Endodermal cell (in vitro differentiated cells): ENCODE data around the gene CCDC80. TPM values are rescaled to one million over a fixed set of nuclear protein-coding genes. Genes with fewer than 3 reads are reported as not detected.

Source experiments
- DNase-seq: peaks from one replicate; pipeline ENCODE4 v3.0.0-alpha.2; 2017
- H3K27ac ChIP-seq: 2 replicates; pipeline ENCODE4 v1.5.1; 2013; ENCODE audit warnings: mild to moderate bottlenecking, low read depth, low read length, moderate library complexity
- H3K27me3 ChIP-seq: 2 replicates; pipeline ENCODE4 v1.6.1; 2013; ENCODE audit warnings: mild to moderate bottlenecking, low read length, moderate library complexity; ENCODE audit not compliant: insufficient read depth, control insufficient read depth, poor library complexity, severe bottlenecking
- H3K36me3 ChIP-seq: 2 replicates; pipeline ENCODE4 v1.7.0; 2013; ENCODE audit warnings: mild to moderate bottlenecking, low read length, moderate library complexity; ENCODE audit not compliant: control insufficient read depth, insufficient read depth
- H3K4me1 ChIP-seq: one replicate; pipeline ENCODE4 v1.7.0; 2013; ENCODE audit warnings: low read length; ENCODE audit not compliant: control insufficient read depth, insufficient read depth
- H3K4me3 ChIP-seq: 2 replicates; pipeline ENCODE4 v1.5.1; 2013; ENCODE audit warnings: mild to moderate bottlenecking, low read length, moderate library complexity
- H3K9ac ChIP-seq: 2 replicates; pipeline ENCODE4 v1.6.1; 2013; ENCODE audit warnings: mild to moderate bottlenecking, low read length, moderate library complexity; ENCODE audit not compliant: poor library complexity, severe bottlenecking; ENCODE audit errors: extremely low read depth
- H3K9me3 ChIP-seq: 2 replicates; pipeline ENCODE4 v1.6.1; 2013; ENCODE audit warnings: mild to moderate bottlenecking, low read length, moderate library complexity; ENCODE audit not compliant: control insufficient read depth
- H3K27ac Mint-ChIP-seq: 2 replicates; pipeline ENCODE4 v1.8.0; 2020; ENCODE audit warnings: mixed read lengths
- H3K27me3 Mint-ChIP-seq: 2 replicates; pipeline ENCODE4 v1.8.0; 2021; ENCODE audit warnings: mild to moderate bottlenecking, mixed read lengths; ENCODE audit not compliant: insufficient read depth
- H3K36me3 Mint-ChIP-seq: 2 replicates; pipeline ENCODE4 v1.8.0; 2020; ENCODE audit warnings: low read depth, mixed read lengths
- H3K4me1 Mint-ChIP-seq: 2 replicates; pipeline ENCODE4 v1.8.0; 2020; ENCODE audit warnings: mixed read lengths
- H3K4me3 Mint-ChIP-seq: 2 replicates; pipeline ENCODE4 v1.8.0; 2020; ENCODE audit warnings: mild to moderate bottlenecking, moderate library complexity, mixed read lengths
- H3K9me3 Mint-ChIP-seq: 2 replicates; pipeline ENCODE4 v1.8.0; 2020; ENCODE audit warnings: mild to moderate bottlenecking, mixed read lengths
- CTCF ChIP-seq: fragments of 200-600 bp; sonication (generic); conservative IDR thresholded peaks from 2 replicates; pipeline ENCODE4 v1.5.0; 2021; ENCODE audit warnings: antibody characterized with exemption, mild to moderate bottlenecking
- WGBS, 2 experiments: methylation state at CpG; one replicate each; pipeline versions ENCODE4 v1.1.5 to v1.1.7; 2013; ENCODE audit warnings: missing lambda C conversion rate in 2 of 2, mixed read lengths in 1 of 2; ENCODE audit not compliant: insufficient coverage in 1 of 2, insufficient read length in 1 of 2; 5-methylcytosine and 5-hydroxymethylcytosine counted together
- total RNA-seq, 2 donors: library from RNA; stranded (reverse); fragmentation: NEBNext Ultra II Directional in 1 of 2; extraction: Animal tissue kit (Norgen Biotek cat#: 25700) in 1 of 2; gene quantifications; 2 replicates in 1 of 2; 3 replicates in 1 of 2; pipeline ENCODE4 v1.2.1, GENCODE V29; 2021

CCDC80 gene
- total RNA-seq, 2 donors from 2014 or later = 4.6 to 31.5 TPM

GRCh38 chr3:112644453-112644852, 3.5 kb upstream of the CCDC80 start:
- 74 to 89% methylated on average over 3 to 4 of the region's 4 CpGs for WGBS, 2 experiments
- peaks cover 5% of the 10 kb centered on the region for H3K27me3 Mint-ChIP-seq
- no peak overlapping the region for H3K27ac ChIP-seq
- peaks cover 19% of the 10 kb centered on the region for H3K4me1 ChIP-seq
- H3K27ac Mint-ChIP-seq = no peak overlapping the region
- H3K27me3 ChIP-seq = no peaks in the 10 kb centered on the region
- H3K9me3 ChIP-seq = no peaks in the 10 kb centered on the region
- no peaks in the 10 kb centered on the region for H3K9me3 Mint-ChIP-seq
- DNase-seq = peak; percentile 61
- no peaks in the 10 kb centered on the region for H3K36me3 ChIP-seq
- no peak overlapping the region for H3K4me3 Mint-ChIP-seq
- TF ChIP-seq CTCF = peak; percentile 58
- H3K4me3 ChIP-seq = no peak overlapping the region
- no peaks in the 10 kb centered on the region for H3K36me3 Mint-ChIP-seq
- peaks cover 44% of the 10 kb centered on the region for H3K4me1 Mint-ChIP-seq
- no peak overlapping the region for H3K9ac ChIP-seq

GRCh38 chr3:112643621-112644240, 2.8 kb upstream of the CCDC80 start:
- no peak for DNase-seq
- Histone ChIP-seq H3K36me3 (no peaks in the 10 kb centered on the region), H3K4me3 (no peak overlapping the region), H3K4me1 (peaks cover 19% of the 10 kb centered on the region), H3K9ac (no peak overlapping the region), H3K27ac (no peak overlapping the region), H3K9me3 (no peaks in the 10 kb centered on the region), H3K27me3 (no peaks in the 10 kb centered on the region)
- H3K9me3 Mint-ChIP-seq = no peaks in the 10 kb centered on the region
- no peak overlapping the region for H3K27ac Mint-ChIP-seq
- no peaks in the 10 kb centered on the region for H3K36me3 Mint-ChIP-seq
- TF ChIP-seq CTCF = no peak
- peaks cover 4% of the 10 kb centered on the region for H3K27me3 Mint-ChIP-seq
- peaks cover 43% of the 10 kb centered on the region for H3K4me1 Mint-ChIP-seq
- H3K4me3 Mint-ChIP-seq = no peak overlapping the region
- 77 to 82% methylated on average over 2 to 3 of the region's 3 CpGs for WGBS, 2 experiments

GRCh38 chr3:112642912-112643506, 2.1 kb upstream of the CCDC80 start:
- peaks cover under 1% of the 10 kb centered on the region for H3K27me3 Mint-ChIP-seq
- WGBS, 2 experiments = 28 to 40% methylated on average over 3 to 10 of the region's 10 CpGs
- peak; percentile 91 for TF ChIP-seq CTCF
- peaks cover 39% of the 10 kb centered on the region for H3K4me1 Mint-ChIP-seq
- no peaks in the 10 kb centered on the region for H3K9me3 Mint-ChIP-seq
- peak; percentile 94 for DNase-seq
- H3K27ac Mint-ChIP-seq = no peak overlapping the region
- Histone ChIP-seq H3K4me3 (no peak overlapping the region), H3K36me3 (no peaks in the 10 kb centered on the region), H3K27me3 (no peaks in the 10 kb centered on the region), H3K4me1 (peaks cover 18% of the 10 kb centered on the region), H3K27ac (no peak overlapping the region), H3K9me3 (no peaks in the 10 kb centered on the region), H3K9ac (no peak overlapping the region)
- no peaks in the 10 kb centered on the region for H3K36me3 Mint-ChIP-seq
- no peak overlapping the region for H3K4me3 Mint-ChIP-seq
